ENCODE measurements around the gene ZBTB32.

GRCh38 chr19:35727053-35727955 lies 22.9 kb downstream of the ZBTB32 start:
- TF ChIP-seq SRF (IDR thresholded peaks at IDR 0.05; ENCODE audit: low read depth) = no peak
- no peak for TF ChIP-seq POLR2A (IDR thresholded peaks at IDR 0.05; ENCODE audit: borderline replicate concordance, extremely low read depth, insufficient read depth, insufficient read length)

All from HCT116 (cell line).